Measurements from ENCODE around the gene SYT1.

Gene SYT1

GRCh38 chr12:78938341-78939084 lies 73.9 kb downstream of the SYT1 start:
- no peaks in the 10 kb centered on the region for H3K27me3 ChIP-seq (ENCODE audit: control insufficient read depth, insufficient read depth, low read length)
- H3K27ac ChIP-seq (ENCODE audit: low read depth, low read length) = no peak overlapping the region
- no peak overlapping the region for H3K4me3 ChIP-seq (ENCODE audit: low read depth, low read length)
- peaks cover 5% of the 10 kb centered on the region; the same call in 1 of the 2 replicates for H3K4me1 ChIP-seq (ENCODE audit: control insufficient read depth, insufficient read depth, low read length)
- H3K9me3 ChIP-seq (ENCODE audit: control insufficient read depth, insufficient read depth, low read length) = no peaks in the 10 kb centered on the region
- 0 out of 2 replicates have a peak, but pooled peaks cover 2% of the 10 kb centered on the region for H3K36me3 ChIP-seq (ENCODE audit: control insufficient read depth, insufficient read depth, low read length)
- H3K9ac ChIP-seq (ENCODE audit: low read depth, low read length) = no peak overlapping the region

DNA sequence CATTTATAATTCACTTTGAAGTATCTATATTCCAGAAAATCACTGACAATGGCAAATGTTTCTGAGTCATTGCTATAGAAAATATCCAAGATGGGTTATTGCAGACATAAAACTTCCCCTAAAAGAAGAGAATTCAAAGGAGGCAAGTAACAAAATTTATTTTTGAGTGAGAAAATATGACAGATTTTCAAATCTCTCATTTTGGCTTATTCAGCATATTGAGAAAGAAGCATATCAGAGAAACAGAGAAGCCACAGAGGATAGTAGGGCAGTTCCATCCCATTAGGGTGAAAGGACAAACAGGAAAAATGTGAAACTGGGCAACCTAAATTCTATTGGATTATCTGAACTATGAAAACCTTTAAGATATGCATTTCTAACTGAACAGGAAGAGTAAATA lies 85.0 kb downstream of the SYT1 start:
- no peaks in the 10 kb centered on the region for H3K4me1 ChIP-seq (ENCODE audit: control insufficient read depth, insufficient read depth, low read length)
- H3K27ac ChIP-seq (ENCODE audit: low read depth, low read length) = no peak overlapping the region
- no peak overlapping the region for H3K4me3 ChIP-seq (ENCODE audit: low read depth, low read length)
- no peak overlapping the region for H3K9ac ChIP-seq (ENCODE audit: low read depth, low read length)
- no peaks in the 10 kb centered on the region for H3K27me3 ChIP-seq (ENCODE audit: control insufficient read depth, insufficient read depth, low read length)
- H3K9me3 ChIP-seq (ENCODE audit: control insufficient read depth, insufficient read depth, low read length) = no peaks in the 10 kb centered on the region
- H3K36me3 ChIP-seq (ENCODE audit: control insufficient read depth, insufficient read depth, low read length) = no peaks in the 10 kb centered on the region

DNA sequence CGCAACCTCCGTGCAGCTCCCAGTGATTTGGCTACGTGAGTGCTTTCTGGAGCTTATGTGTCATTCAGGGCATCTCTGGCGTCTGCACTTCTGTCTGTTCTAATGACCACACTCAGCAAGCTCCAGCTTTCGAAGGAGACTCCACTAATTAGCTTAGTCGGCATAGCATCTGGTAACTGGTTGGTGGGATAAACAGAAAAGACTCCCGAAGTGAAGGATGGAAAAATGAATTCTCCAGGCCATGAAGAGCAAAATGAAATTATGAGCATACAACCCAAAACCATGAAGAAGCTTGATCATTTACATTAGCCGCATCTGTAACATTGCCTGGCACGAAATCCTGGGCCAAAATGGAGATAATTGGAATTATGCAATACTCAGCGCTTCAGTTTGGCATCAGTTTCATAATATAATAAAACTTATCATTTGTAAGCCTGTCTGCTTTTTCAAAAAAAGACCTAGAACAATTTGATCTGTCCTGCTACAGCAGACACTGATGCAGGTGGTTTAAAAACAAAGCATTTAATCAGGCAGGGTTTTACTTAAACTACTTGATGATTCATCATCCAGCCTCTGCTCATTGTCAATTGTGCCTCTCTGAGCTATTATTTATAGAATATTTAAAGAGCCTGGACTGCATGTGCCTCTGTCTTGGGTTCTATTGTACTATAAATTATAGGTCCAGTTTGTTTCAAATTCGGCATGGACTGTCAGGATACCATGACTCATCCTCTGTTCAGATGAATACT lies 87.4 kb downstream of the SYT1 start:
- Histone ChIP-seq H3K9me3 (ENCODE audit: control insufficient read depth, insufficient read depth, low read length) (no peaks in the 10 kb centered on the region), H3K27me3 (ENCODE audit: control insufficient read depth, insufficient read depth, low read length) (no peaks in the 10 kb centered on the region), H3K27ac (ENCODE audit: low read depth, low read length) (no peak overlapping the region), H3K36me3 (ENCODE audit: control insufficient read depth, insufficient read depth, low read length) (no peaks in the 10 kb centered on the region), H3K4me3 (ENCODE audit: low read depth, low read length) (no peak overlapping the region), H3K4me1 (ENCODE audit: control insufficient read depth, insufficient read depth, low read length) (no peaks in the 10 kb centered on the region), H3K9ac (ENCODE audit: low read depth, low read length) (no peak overlapping the region)

DNA sequence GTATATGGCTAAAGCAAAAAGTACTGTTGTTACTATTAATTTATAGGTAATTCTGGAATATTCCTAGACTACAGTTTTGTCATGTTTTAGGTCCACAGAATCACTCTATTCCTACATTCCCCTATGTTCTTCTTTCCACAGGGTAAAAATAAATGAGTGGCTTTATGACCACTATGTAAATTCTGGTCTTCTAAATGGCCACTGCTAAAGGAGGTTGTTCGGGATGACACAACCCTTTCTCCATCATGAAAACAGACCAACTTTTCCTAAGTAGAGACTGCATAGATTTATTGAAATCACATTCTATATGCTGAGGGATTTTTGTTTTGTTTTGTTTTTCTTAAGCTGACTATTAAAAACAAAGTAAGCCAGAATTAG lies 88.0 kb downstream of the SYT1 start:
- Histone ChIP-seq H3K27ac (ENCODE audit: low read depth, low read length) (no peak overlapping the region), H3K36me3 (ENCODE audit: control insufficient read depth, insufficient read depth, low read length) (no peaks in the 10 kb centered on the region), H3K4me1 (ENCODE audit: control insufficient read depth, insufficient read depth, low read length) (no peaks in the 10 kb centered on the region), H3K9me3 (ENCODE audit: control insufficient read depth, insufficient read depth, low read length) (no peaks in the 10 kb centered on the region), H3K27me3 (ENCODE audit: control insufficient read depth, insufficient read depth, low read length) (no peaks in the 10 kb centered on the region), H3K4me3 (ENCODE audit: low read depth, low read length) (no peak overlapping the region), H3K9ac (ENCODE audit: low read depth, low read length) (no peak overlapping the region)

- Histone ChIP-seq H3K9ac (ENCODE audit: low read depth, low read length) (no peak overlapping the region), H3K4me3 (ENCODE audit: low read depth, low read length) (no peak overlapping the region), H3K27ac (ENCODE audit: low read depth, low read length) (no peak overlapping the region), H3K27me3 (ENCODE audit: control insufficient read depth, insufficient read depth, low read length) (no peaks in the 10 kb centered on the region), H3K9me3 (ENCODE audit: control insufficient read depth, insufficient read depth, low read length) (no peaks in the 10 kb centered on the region), H3K36me3 (ENCODE audit: control insufficient read depth, insufficient read depth, low read length) (no peaks in the 10 kb centered on the region), H3K4me1 (ENCODE audit: control insufficient read depth, insufficient read depth, low read length) (no peaks in the 10 kb centered on the region)
These were observed 94.4 kb downstream of the SYT1 start for GRCh38 chr12:78958941-78959340.

GRCh38 chr12:78959556-78959955 lies 95.0 kb downstream of the SYT1 start:
- H3K36me3 ChIP-seq (ENCODE audit: control insufficient read depth, insufficient read depth, low read length) = no peaks in the 10 kb centered on the region
- H3K4me1 ChIP-seq (ENCODE audit: control insufficient read depth, insufficient read depth, low read length) = no peaks in the 10 kb centered on the region
- no peaks in the 10 kb centered on the region for H3K9me3 ChIP-seq (ENCODE audit: control insufficient read depth, insufficient read depth, low read length)
- no peak overlapping the region for H3K27ac ChIP-seq (ENCODE audit: low read depth, low read length)
- H3K4me3 ChIP-seq (ENCODE audit: low read depth, low read length) = no peak overlapping the region
- no peak overlapping the region for H3K9ac ChIP-seq (ENCODE audit: low read depth, low read length)
- H3K27me3 ChIP-seq (ENCODE audit: control insufficient read depth, insufficient read depth, low read length) = no peaks in the 10 kb centered on the region

DNA sequence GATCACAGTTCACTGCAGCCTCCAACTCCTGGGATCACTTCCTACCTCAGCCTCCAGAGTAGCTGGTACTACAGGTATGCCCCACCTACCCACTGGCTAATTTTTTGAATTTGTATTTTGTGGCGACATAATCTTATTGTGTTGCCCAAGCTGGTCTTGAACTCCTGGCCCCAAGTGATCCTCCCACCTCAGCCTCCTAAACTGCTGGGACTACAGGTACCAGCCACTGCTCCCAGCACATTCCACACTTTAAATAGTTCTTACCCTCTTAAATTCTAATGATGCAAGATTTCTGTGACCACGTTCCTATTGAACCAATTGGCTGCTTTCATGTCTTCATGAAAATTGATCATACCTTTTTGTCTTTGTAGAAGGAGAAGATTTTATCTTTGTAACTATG lies 96.6 kb downstream of the SYT1 start:
- Histone ChIP-seq H3K9me3 (ENCODE audit: control insufficient read depth, insufficient read depth, low read length) (no peaks in the 10 kb centered on the region), H3K36me3 (ENCODE audit: control insufficient read depth, insufficient read depth, low read length) (no peaks in the 10 kb centered on the region), H3K4me1 (ENCODE audit: control insufficient read depth, insufficient read depth, low read length) (no peaks in the 10 kb centered on the region), H3K4me3 (ENCODE audit: low read depth, low read length) (no peak overlapping the region), H3K27me3 (ENCODE audit: control insufficient read depth, insufficient read depth, low read length) (no peaks in the 10 kb centered on the region), H3K27ac (ENCODE audit: low read depth, low read length) (no peak overlapping the region), H3K9ac (ENCODE audit: low read depth, low read length) (no peak overlapping the region)

GRCh38 chr12:78963439-78964227 lies 99.1 kb downstream of the SYT1 start:
- H3K27ac ChIP-seq (ENCODE audit: low read depth, low read length) = no peak overlapping the region
- no peak overlapping the region for H3K9ac ChIP-seq (ENCODE audit: low read depth, low read length)
- H3K36me3 ChIP-seq (ENCODE audit: control insufficient read depth, insufficient read depth, low read length) = no peaks in the 10 kb centered on the region
- H3K4me1 ChIP-seq (ENCODE audit: control insufficient read depth, insufficient read depth, low read length) = no peaks in the 10 kb centered on the region
- no peak overlapping the region for H3K4me3 ChIP-seq (ENCODE audit: low read depth, low read length)
- H3K27me3 ChIP-seq (ENCODE audit: control insufficient read depth, insufficient read depth, low read length) = no peaks in the 10 kb centered on the region
- no peaks in the 10 kb centered on the region for H3K9me3 ChIP-seq (ENCODE audit: control insufficient read depth, insufficient read depth, low read length)

GRCh38 chr12:78964521-78964920 lies 99.9 kb downstream of the SYT1 start:
- no peak overlapping the region for H3K4me3 ChIP-seq (ENCODE audit: low read depth, low read length)
- no peak overlapping the region for H3K27ac ChIP-seq (ENCODE audit: low read depth, low read length)
- H3K36me3 ChIP-seq (ENCODE audit: control insufficient read depth, insufficient read depth, low read length) = no peaks in the 10 kb centered on the region
- no peaks in the 10 kb centered on the region for H3K4me1 ChIP-seq (ENCODE audit: control insufficient read depth, insufficient read depth, low read length)
- no peaks in the 10 kb centered on the region for H3K27me3 ChIP-seq (ENCODE audit: control insufficient read depth, insufficient read depth, low read length)
- H3K9ac ChIP-seq (ENCODE audit: low read depth, low read length) = no peak overlapping the region
- no peaks in the 10 kb centered on the region for H3K9me3 ChIP-seq (ENCODE audit: control insufficient read depth, insufficient read depth, low read length)

- Histone ChIP-seq H3K9ac (ENCODE audit: low read depth, low read length) (no peak overlapping the region), H3K9me3 (ENCODE audit: control insufficient read depth, insufficient read depth, low read length) (no peaks in the 10 kb centered on the region), H3K27ac (ENCODE audit: low read depth, low read length) (no peak overlapping the region), H3K4me3 (ENCODE audit: low read depth, low read length) (no peak overlapping the region), H3K4me1 (ENCODE audit: control insufficient read depth, insufficient read depth, low read length) (no peaks in the 10 kb centered on the region), H3K27me3 (ENCODE audit: control insufficient read depth, insufficient read depth, low read length) (no peaks in the 10 kb centered on the region), H3K36me3 (ENCODE audit: control insufficient read depth, insufficient read depth, low read length) (no peaks in the 10 kb centered on the region)
These were observed 101.5 kb downstream of the SYT1 start for GRCh38 chr12:78966062-78966461.

DNA sequence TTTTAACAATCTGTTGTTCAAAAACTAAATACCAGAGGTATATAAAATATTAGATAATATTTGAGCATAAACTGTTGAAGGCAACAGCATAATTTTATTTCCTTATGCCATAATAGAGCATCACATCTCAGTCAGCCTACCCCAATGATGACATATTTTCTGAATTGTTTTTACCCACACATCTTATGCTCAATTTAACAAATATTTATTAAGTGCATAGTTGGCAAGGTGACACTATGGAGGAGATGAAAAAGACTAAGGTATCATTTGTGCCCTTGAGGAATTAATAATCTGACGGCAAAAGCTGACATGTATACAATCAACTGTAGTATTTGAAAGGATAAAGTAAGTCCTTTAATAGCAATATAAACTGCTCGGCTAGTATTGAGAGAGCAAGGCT lies 102.4 kb downstream of the SYT1 start:
- H3K27ac ChIP-seq (ENCODE audit: low read depth, low read length) = no peak overlapping the region
- no peaks in the 10 kb centered on the region for H3K27me3 ChIP-seq (ENCODE audit: control insufficient read depth, insufficient read depth, low read length)
- H3K9me3 ChIP-seq (ENCODE audit: control insufficient read depth, insufficient read depth, low read length) = no peaks in the 10 kb centered on the region
- no peak overlapping the region for H3K4me3 ChIP-seq (ENCODE audit: low read depth, low read length)
- no peaks in the 10 kb centered on the region for H3K36me3 ChIP-seq (ENCODE audit: control insufficient read depth, insufficient read depth, low read length)
- H3K9ac ChIP-seq (ENCODE audit: low read depth, low read length) = no peak overlapping the region
- no peaks in the 10 kb centered on the region for H3K4me1 ChIP-seq (ENCODE audit: control insufficient read depth, insufficient read depth, low read length)

Data from HUES48 (cell line).